RWPE2 (cell line): ENCODE measurements around the gene SBNO1.

Source experiments
- ATAC-seq: fragments of 200-7000 bp; cut with Tn5 transposase; 3 replicates; pipeline ENCODE4 v1.9.1; 2021; ENCODE audit warnings: low read depth
- DNase-seq: peaks from one replicate; pipeline ENCODE4 v3.0.0-alpha.2; 2020; ENCODE audit warnings: low spot score
- H3K27ac ChIP-seq: fragments of 450-650 bp; 2 replicates; pipeline ENCODE4 v1.5.1; 2017; ENCODE audit warnings: mild to moderate bottlenecking; ENCODE audit not compliant: poor library complexity, severe bottlenecking
- H3K27me3 ChIP-seq: fragments of 250-450 bp; sonication (Bioruptor Pico); 2 replicates; pipeline ENCODE4 v1.5.1; 2021; ENCODE audit warnings: mild to moderate bottlenecking, moderate library complexity; ENCODE audit not compliant: insufficient read depth, poor library complexity, severe bottlenecking
- H3K36me3 ChIP-seq: fragments of 250-450 bp; sonication (Bioruptor Pico); 2 replicates; pipeline ENCODE4 v1.5.1; 2020; ENCODE audit warnings: low read depth, mild to moderate bottlenecking, moderate library complexity
- H3K4me1 ChIP-seq: fragments of 250-450 bp; sonication (Bioruptor Pico); 2 replicates; pipeline ENCODE4 v1.5.1; 2021; ENCODE audit warnings: mild to moderate bottlenecking, moderate library complexity; ENCODE audit not compliant: insufficient read depth, poor library complexity, severe bottlenecking
- H3K4me3 ChIP-seq: fragments of 250-450 bp; sonication (Bioruptor Pico); 2 replicates; pipeline ENCODE4 v1.5.1; 2021; ENCODE audit warnings: mild to moderate bottlenecking, moderate library complexity; ENCODE audit not compliant: severe bottlenecking
- H3K9me3 ChIP-seq: fragments of 250-450 bp; sonication (Bioruptor Pico); 2 replicates; pipeline ENCODE4 v1.5.1; 2021; ENCODE audit warnings: mild to moderate bottlenecking, moderate library complexity; ENCODE audit not compliant: severe bottlenecking
- TF ChIP-seq, protein P1 (sequence below): fragments of 450-650 bp; IDR thresholded peaks from one replicate; pipeline ENCODE4 v1.5.1; 2017; ENCODE audit warnings: mild to moderate bottlenecking, moderate library complexity; ENCODE audit not compliant: poor library complexity, severe bottlenecking

SBNO1 gene

DNA sequence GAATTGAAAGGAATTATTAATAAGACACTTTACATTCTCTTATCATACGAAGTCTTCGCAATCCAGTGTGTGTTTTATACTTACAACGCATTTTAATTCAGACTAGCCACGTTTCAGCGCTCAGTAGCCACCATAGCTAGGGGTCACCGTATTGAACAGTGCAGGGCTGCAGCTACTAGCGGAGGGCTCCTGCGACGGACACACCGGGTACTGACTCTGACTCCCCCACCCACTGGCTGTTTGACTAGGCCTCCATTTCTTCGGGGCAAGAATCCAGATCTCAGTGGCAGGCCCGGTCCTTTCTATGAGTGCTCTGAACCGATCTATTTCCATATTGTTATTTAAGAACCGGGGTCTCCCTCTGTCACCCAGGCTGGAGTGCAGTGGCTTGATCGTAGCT, 91.5 kb downstream of the SBNO1 start:
- Histone ChIP-seq H3K27me3 (no peaks in the 10 kb centered on the region), H3K27ac (no peak overlapping the region), H3K4me3 (no peak overlapping the region), H3K4me1 (no peaks in the 10 kb centered on the region), H3K36me3 (0 out of 2 replicates have a peak, but pooled peaks cover 5% of the 10 kb centered on the region), H3K9me3 (no peaks in the 10 kb centered on the region)
- ATAC-seq (no peak), DNase-seq (no peak)
- TF ChIP-seq, protein P1, sequence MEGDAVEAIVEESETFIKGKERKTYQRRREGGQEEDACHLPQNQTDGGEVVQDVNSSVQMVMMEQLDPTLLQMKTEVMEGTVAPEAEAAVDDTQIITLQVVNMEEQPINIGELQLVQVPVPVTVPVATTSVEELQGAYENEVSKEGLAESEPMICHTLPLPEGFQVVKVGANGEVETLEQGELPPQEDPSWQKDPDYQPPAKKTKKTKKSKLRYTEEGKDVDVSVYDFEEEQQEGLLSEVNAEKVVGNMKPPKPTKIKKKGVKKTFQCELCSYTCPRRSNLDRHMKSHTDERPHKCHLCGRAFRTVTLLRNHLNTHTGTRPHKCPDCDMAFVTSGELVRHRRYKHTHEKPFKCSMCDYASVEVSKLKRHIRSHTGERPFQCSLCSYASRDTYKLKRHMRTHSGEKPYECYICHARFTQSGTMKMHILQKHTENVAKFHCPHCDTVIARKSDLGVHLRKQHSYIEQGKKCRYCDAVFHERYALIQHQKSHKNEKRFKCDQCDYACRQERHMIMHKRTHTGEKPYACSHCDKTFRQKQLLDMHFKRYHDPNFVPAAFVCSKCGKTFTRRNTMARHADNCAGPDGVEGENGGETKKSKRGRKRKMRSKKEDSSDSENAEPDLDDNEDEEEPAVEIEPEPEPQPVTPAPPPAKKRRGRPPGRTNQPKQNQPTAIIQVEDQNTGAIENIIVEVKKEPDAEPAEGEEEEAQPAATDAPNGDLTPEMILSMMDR: no peak

DNA sequence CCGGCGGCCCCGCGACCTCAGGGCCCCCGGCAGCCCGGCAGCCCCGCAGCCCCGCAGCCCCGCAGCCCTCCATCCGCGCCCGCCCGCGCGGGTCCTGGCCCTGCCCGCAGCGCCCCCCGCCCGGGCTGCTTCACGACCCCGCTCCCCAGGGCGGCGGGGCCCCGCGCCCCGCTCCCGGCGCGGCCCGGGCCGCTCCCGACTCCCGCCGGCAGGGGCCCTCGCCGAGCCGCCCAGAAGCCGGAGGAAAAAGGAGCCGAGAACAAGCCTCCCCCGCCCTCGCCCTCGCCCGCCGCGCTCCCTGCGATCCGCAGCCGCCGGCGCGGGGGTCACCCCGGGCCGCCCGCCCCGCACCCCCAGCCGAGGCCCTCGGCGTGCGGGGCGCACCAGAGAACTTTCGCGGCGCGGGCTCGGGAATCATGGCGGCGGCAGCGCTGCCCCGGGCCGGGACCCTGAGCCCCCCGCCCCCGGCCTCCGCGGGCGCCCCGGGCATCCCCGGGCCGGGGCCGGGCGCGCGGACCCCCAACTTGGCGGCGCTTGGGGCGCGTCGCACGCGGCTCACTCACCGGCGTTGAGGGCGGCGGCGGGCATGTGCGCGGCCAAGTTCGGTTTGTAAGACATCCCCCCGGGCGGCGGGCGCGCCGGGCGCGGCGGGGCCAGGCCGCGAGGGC, 93.5 kb downstream of the SBNO1 start:
- Histone ChIP-seq H3K4me3 (peak overlapping the region; percentile 100), H3K27ac (peak overlapping the region; percentile 77), H3K9me3 (no peaks in the 10 kb centered on the region), H3K36me3 (0 out of 2 replicates have a peak, but pooled peaks cover 9% of the 10 kb centered on the region), H3K27me3 (no peaks in the 10 kb centered on the region), H3K4me1 (no peaks in the 10 kb centered on the region)
- no peak for DNase-seq
- TF ChIP-seq, protein P1: peak; percentile 83
- ATAC-seq: peak; percentile 65

DNA sequence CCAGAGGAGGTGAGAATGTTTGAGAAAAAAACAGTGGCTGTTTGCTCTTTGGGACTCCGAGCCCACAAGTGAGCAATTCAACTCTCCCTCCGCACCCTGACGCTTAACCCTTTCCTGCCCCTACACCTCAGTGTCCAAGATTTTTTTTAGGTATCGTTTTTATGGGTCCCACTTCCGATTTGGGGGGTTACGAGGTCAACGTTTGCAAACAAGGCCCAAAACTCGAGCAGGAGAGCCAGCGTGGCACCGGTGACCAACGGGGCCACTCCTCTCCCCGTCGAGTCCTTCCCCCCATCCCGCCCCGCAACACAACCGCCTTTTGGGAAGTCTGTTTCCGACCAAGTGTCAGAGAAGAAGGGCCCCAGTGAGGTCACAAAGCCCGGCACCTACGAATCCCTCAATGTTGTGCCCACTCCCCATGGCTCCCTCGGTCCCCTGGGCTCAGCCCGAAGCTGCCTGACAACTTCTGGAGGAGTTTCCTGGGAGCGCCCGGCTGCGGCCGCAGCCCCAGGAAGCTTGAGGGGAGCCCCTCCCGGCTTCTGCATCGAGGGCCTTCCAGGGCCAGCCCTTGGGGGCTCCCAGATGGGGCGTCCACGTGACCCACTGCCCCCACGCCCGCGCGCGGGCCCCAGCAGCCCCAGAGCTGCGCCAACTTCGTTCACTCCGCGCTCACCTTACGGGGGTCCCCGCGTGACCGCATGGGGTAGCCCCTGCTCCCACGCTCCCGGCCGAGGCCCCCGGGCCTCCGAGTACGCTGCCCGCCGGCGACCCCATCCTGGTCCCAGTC, 94.2 kb downstream of the SBNO1 start:
- DNase-seq (no peak), ATAC-seq (0 out of 3 replicates have a peak, but pooled peaks have one; percentile 19)
- no peaks in the 10 kb centered on the region for H3K9me3 ChIP-seq
- TF ChIP-seq, protein P1: no peak
- H3K27me3 ChIP-seq: no peaks in the 10 kb centered on the region
- H3K27ac ChIP-seq: peak overlapping the region; percentile 77
- H3K4me1 ChIP-seq: no peaks in the 10 kb centered on the region
- H3K4me3 ChIP-seq: peak overlapping the region; percentile 100
- H3K36me3 ChIP-seq: 0 out of 2 replicates have a peak, but pooled peaks cover 9% of the 10 kb centered on the region

DNA sequence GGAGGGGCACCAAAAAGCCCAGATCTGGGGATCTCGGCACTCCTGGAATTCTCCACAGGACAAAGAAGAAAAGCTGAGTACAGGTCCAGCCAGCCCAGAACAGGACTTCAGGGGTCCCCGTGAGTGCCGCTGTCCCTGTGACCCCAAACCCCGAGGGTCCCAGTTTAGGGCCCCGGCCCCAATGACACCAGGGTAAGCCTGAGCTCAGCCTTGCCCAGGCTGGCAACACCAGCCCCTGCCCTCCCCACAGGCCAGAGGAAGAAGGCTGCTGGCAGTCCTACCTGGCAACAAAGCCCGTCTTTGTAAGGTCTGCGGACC, 94.8 kb downstream of the SBNO1 start:
- peaks cover 12% of the 10 kb centered on the region; the same call in 1 of the 2 replicates for H3K36me3 ChIP-seq
- no peaks in the 10 kb centered on the region for H3K9me3 ChIP-seq
- H3K4me1 ChIP-seq: no peaks in the 10 kb centered on the region
- peak overlapping the region; percentile 77 for H3K27ac ChIP-seq
- TF ChIP-seq, protein P1: no peak
- peak overlapping the region; percentile 100 for H3K4me3 ChIP-seq
- ATAC-seq (no peak), DNase-seq (no peak)
- no peaks in the 10 kb centered on the region for H3K27me3 ChIP-seq
